Measurements from ENCODE around the gene GRIA4.

DNA sequence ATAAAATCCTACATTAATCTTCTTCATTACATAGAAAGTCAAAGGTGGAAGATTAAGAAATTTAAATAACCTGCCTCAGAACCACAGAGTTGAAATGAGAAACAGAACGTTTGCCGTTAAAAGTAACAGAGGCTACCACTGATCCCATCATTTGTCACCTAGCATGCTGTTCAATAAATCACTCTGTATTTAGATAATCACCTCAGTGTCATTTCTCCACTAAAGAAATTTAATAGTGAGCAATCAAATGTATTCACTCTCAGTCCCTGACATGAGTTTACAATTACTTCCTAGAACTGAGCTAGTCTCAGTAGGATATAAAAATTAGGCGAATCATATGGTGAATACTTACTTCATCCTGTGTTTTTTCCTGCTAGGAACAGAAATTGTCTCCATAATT is 242.5 kb downstream of the GRIA4 start:
- no peak for TF ChIP-seq EZH2phosphoT487 (IDR thresholded peaks at IDR 0.05)
- TF ChIP-seq, protein P1, sequence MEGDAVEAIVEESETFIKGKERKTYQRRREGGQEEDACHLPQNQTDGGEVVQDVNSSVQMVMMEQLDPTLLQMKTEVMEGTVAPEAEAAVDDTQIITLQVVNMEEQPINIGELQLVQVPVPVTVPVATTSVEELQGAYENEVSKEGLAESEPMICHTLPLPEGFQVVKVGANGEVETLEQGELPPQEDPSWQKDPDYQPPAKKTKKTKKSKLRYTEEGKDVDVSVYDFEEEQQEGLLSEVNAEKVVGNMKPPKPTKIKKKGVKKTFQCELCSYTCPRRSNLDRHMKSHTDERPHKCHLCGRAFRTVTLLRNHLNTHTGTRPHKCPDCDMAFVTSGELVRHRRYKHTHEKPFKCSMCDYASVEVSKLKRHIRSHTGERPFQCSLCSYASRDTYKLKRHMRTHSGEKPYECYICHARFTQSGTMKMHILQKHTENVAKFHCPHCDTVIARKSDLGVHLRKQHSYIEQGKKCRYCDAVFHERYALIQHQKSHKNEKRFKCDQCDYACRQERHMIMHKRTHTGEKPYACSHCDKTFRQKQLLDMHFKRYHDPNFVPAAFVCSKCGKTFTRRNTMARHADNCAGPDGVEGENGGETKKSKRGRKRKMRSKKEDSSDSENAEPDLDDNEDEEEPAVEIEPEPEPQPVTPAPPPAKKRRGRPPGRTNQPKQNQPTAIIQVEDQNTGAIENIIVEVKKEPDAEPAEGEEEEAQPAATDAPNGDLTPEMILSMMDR (IDR thresholded peaks at IDR 0.05): no peak

Data from neural progenitor cell (in vitro differentiated cells).